Neuronal stem cell (in vitro differentiated cells): ENCODE measurements around the gene AP1S3.

Experiments used
- DNase-seq: peaks from one replicate; pipeline ENCODE4 v3.0.0-alpha.2; 2013; ENCODE audit warnings: low spot score
- H2AFZ ChIP-seq: one replicate; pipeline ENCODE4 v1.6.1; 2013; ENCODE audit warnings: mild to moderate bottlenecking, low read length, inconsistent platforms
- H2AK5ac ChIP-seq: 2 replicates; pipeline ENCODE4 v1.6.1; 2013; ENCODE audit warnings: low read depth, mild to moderate bottlenecking, inconsistent platforms, low read length, moderate library complexity, mixed read lengths
- H2BK120ac ChIP-seq: 2 replicates; pipeline ENCODE4 v1.6.1; 2013; ENCODE audit warnings: low read depth, mild to moderate bottlenecking, inconsistent platforms, low read length, moderate library complexity, mixed read lengths
- H2BK12ac ChIP-seq: one replicate; pipeline ENCODE4 v1.6.1; 2013; ENCODE audit warnings: low read length, inconsistent platforms
- H2BK15ac ChIP-seq: 2 replicates; pipeline ENCODE4 v1.6.1; 2013; ENCODE audit warnings: mild to moderate bottlenecking, low read length, inconsistent platforms, mixed read lengths
- H2BK5ac ChIP-seq: one replicate; pipeline ENCODE4 v1.6.1; 2013; ENCODE audit warnings: inconsistent platforms, mild to moderate bottlenecking, low read length, moderate library complexity
- H3K14ac ChIP-seq: one replicate; pipeline ENCODE4 v1.6.1; 2013; ENCODE audit warnings: low read length, inconsistent platforms
- H3K18ac ChIP-seq: 2 replicates; pipeline ENCODE4 v1.6.1; 2013; ENCODE audit warnings: low read length, inconsistent platforms
- H3K23ac ChIP-seq: 2 replicates; pipeline ENCODE4 v1.6.1; 2013; ENCODE audit warnings: low read depth, mild to moderate bottlenecking, mixed read lengths, low read length, inconsistent platforms; ENCODE audit not compliant: poor library complexity
- H3K27ac ChIP-seq: replicated peaks from 3 replicates; pipeline ENCODE4 v1.5.1; 2013; ENCODE audit warnings: low read length, inconsistent platforms
- H3K27me3 ChIP-seq, 3 experiments: 2 replicates each; pipeline ENCODE4 v1.6.1; 2013; ENCODE audit warnings: low read length in 3 of 3, mild to moderate bottlenecking in 2 of 3, inconsistent platforms in 1 of 3, low read depth in 1 of 3, mixed read lengths in 1 of 3, moderate library complexity in 1 of 3; ENCODE audit not compliant: control insufficient read depth in 3 of 3, insufficient read depth in 3 of 3
- H3K36me3 ChIP-seq, 2 donors: replicated peaks in 1 of 2; 2 replicates each; pipeline ENCODE4 v1.6.1; 2013; ENCODE audit warnings: low read length in 2 of 2; ENCODE audit not compliant: control insufficient read depth in 2 of 2, insufficient read depth in 2 of 2
- H3K4ac ChIP-seq: 2 replicates; pipeline ENCODE4 v1.6.1; 2013; ENCODE audit warnings: inconsistent platforms, mild to moderate bottlenecking, low read length, moderate library complexity
- H3K4me1 ChIP-seq, 2 donors: 1 replicate in 1 of 2; 2 replicates in 1 of 2; pipeline ENCODE4 v1.6.1; 2013; ENCODE audit warnings: low read length in 2 of 2, low read depth in 1 of 2; ENCODE audit not compliant: control insufficient read depth in 2 of 2, insufficient read depth in 1 of 2
- H3K4me2 ChIP-seq: one replicate; pipeline ENCODE4 v1.6.1; 2013; ENCODE audit warnings: mild to moderate bottlenecking, low read length, inconsistent platforms; ENCODE audit not compliant: insufficient read depth, poor library complexity, severe bottlenecking
- H3K4me3 ChIP-seq, 2 donors: 2 replicates each; pipeline ENCODE4 v1.5.1; 2013; ENCODE audit warnings: low read length in 2 of 2, mild to moderate bottlenecking in 2 of 2, inconsistent platforms in 1 of 2, moderate library complexity in 1 of 2
- H3K79me1 ChIP-seq: one replicate; pipeline ENCODE4 v1.6.1; 2013; ENCODE audit warnings: low read depth, mild to moderate bottlenecking, inconsistent platforms, low read length, moderate library complexity
- H3K9ac ChIP-seq: one replicate; pipeline ENCODE4 v1.6.1; 2013; ENCODE audit warnings: mild to moderate bottlenecking, low read depth, low read length, inconsistent platforms; ENCODE audit not compliant: poor library complexity
- H3K9me3 ChIP-seq, 2 donors: replicated peaks in 1 of 2; 2 replicates each; pipeline versions ENCODE3 to v1.6.1; 2013; ENCODE audit warnings: low read length in 2 of 2, mild to moderate bottlenecking in 2 of 2, inconsistent platforms in 1 of 2, low read depth in 1 of 2, mixed read lengths in 1 of 2, moderate library complexity in 1 of 2; ENCODE audit not compliant: control insufficient read depth in 2 of 2, insufficient read depth in 1 of 2
- H4K8ac ChIP-seq: one replicate; pipeline ENCODE4 v1.6.1; 2013; ENCODE audit warnings: low read depth, mild to moderate bottlenecking, inconsistent platforms, low read length, moderate library complexity
- H4K91ac ChIP-seq: one replicate; pipeline ENCODE4 v1.6.1; 2013; ENCODE audit warnings: low read length, low read depth, mild to moderate bottlenecking, inconsistent platforms; ENCODE audit not compliant: poor library complexity
- WGBS, 2 donors: extraction: QIAGEN DNeasy Blood & Tissue Kit; methylation state at CpG; one replicate each; pipeline ENCODE4 v1.1.7; 2013; ENCODE audit warnings: missing lambda C conversion rate in 2 of 2, mixed read lengths in 1 of 2; ENCODE audit not compliant: insufficient read length in 2 of 2, insufficient replicate concordance in 1 of 2; ENCODE audit errors: extremely low coverage in 2 of 2; 5-methylcytosine and 5-hydroxymethylcytosine counted together

AP1S3 gene

GRCh38 chr2:223811757-223812156 is 25.6 kb downstream of the AP1S3 start:
- Histone ChIP-seq H3K4me2 (no peak overlapping the region), H3K4ac (no peak overlapping the region), H2BK5ac (no peak overlapping the region), H4K91ac (no peak overlapping the region), H3K23ac (no peak overlapping the region), H2AK5ac (no peak overlapping the region), H3K27me3 (no peaks in the 10 kb centered on the region), H2BK15ac (no peak overlapping the region), H4K8ac (no peak overlapping the region), H2BK12ac (no peak overlapping the region), H3K18ac (no peak overlapping the region), H3K4me1 (no peaks in the 10 kb centered on the region), H3K79me1 (no peaks in the 10 kb centered on the region), H3K4me3 (no peak overlapping the region), H3K36me3 (no peaks in the 10 kb centered on the region), H3K9me3 (no peaks in the 10 kb centered on the region), H2BK120ac (no peak overlapping the region), H3K27ac (no peak overlapping the region), H3K9ac (no peak overlapping the region), H3K14ac (no peak overlapping the region), H2AFZ (no peak overlapping the region)
- no peak for DNase-seq
- WGBS, 2 donors, result no CpG with 5 or more reads among the region's 2 CpGs

- no peak overlapping the region for H3K23ac ChIP-seq
- no peak overlapping the region for H2AFZ ChIP-seq
- no peaks in the 10 kb centered on the region for H3K27me3 ChIP-seq
- WGBS, 2 donors, result no CpG with 5 or more reads among the region's 8 CpGs
- H3K4me3 ChIP-seq, result no peak overlapping the region
- no peak overlapping the region for H3K27ac ChIP-seq
- no peak overlapping the region for H3K14ac ChIP-seq
- no peaks in the 10 kb centered on the region for H3K79me1 ChIP-seq
- no peak overlapping the region for H2AK5ac ChIP-seq
- H4K91ac ChIP-seq, result no peak overlapping the region
- H2BK15ac ChIP-seq, result no peak overlapping the region
- H3K9ac ChIP-seq, result no peak overlapping the region
- no peak overlapping the region for H2BK5ac ChIP-seq
- H2BK120ac ChIP-seq, result no peak overlapping the region
- H3K4me1 ChIP-seq, result no peaks in the 10 kb centered on the region
- H2BK12ac ChIP-seq, result no peak overlapping the region
- no peaks in the 10 kb centered on the region for H3K36me3 ChIP-seq
- no peaks in the 10 kb centered on the region for H3K9me3 ChIP-seq
- no peak for DNase-seq
- no peak overlapping the region for H3K4ac ChIP-seq
- no peak overlapping the region for H3K18ac ChIP-seq
- H4K8ac ChIP-seq, result no peak overlapping the region
- no peak overlapping the region for H3K4me2 ChIP-seq
Observed at GRCh38 chr2:223805008-223805407, 32.4 kb downstream of the AP1S3 start.

- no peak overlapping the region for H3K14ac ChIP-seq
- no peak overlapping the region for H3K18ac ChIP-seq
- H2BK120ac ChIP-seq, result no peak overlapping the region
- no peak for DNase-seq
- WGBS, 2 donors, result no CpG with 5 or more reads among the region's 5 CpGs
- no peak overlapping the region for H3K27ac ChIP-seq
- H3K4me2 ChIP-seq, result no peak overlapping the region
- H3K4me1 ChIP-seq, result no peaks in the 10 kb centered on the region
- H4K91ac ChIP-seq, result no peak overlapping the region
- H3K79me1 ChIP-seq, result no peaks in the 10 kb centered on the region
- no peak overlapping the region for H3K4me3 ChIP-seq
- no peak overlapping the region for H3K23ac ChIP-seq
- H3K9me3 ChIP-seq, result no peaks in the 10 kb centered on the region
- H3K36me3 ChIP-seq, result no peaks in the 10 kb centered on the region
- no peak overlapping the region for H3K4ac ChIP-seq
- no peak overlapping the region for H2AK5ac ChIP-seq
- H3K9ac ChIP-seq, result no peak overlapping the region
- no peak overlapping the region for H2BK12ac ChIP-seq
- H2BK15ac ChIP-seq, result no peak overlapping the region
- no peak overlapping the region for H2AFZ ChIP-seq
- no peak overlapping the region for H4K8ac ChIP-seq
- H3K27me3 ChIP-seq, result no peaks in the 10 kb centered on the region
- H2BK5ac ChIP-seq, result no peak overlapping the region
Observed at GRCh38 chr2:223801736-223802135, 35.6 kb downstream of the AP1S3 start.

GRCh38 chr2:223800908-223801307 is 36.5 kb downstream of the AP1S3 start:
- no peaks in the 10 kb centered on the region for H3K79me1 ChIP-seq
- no peak overlapping the region for H2AK5ac ChIP-seq
- no peaks in the 10 kb centered on the region for H3K4me1 ChIP-seq
- no peak overlapping the region for H3K23ac ChIP-seq
- H4K8ac ChIP-seq, result no peak overlapping the region
- H3K9ac ChIP-seq, result no peak overlapping the region
- H2BK12ac ChIP-seq, result no peak overlapping the region
- H2BK120ac ChIP-seq, result no peak overlapping the region
- H2BK15ac ChIP-seq, result no peak overlapping the region
- H3K9me3 ChIP-seq, result no peaks in the 10 kb centered on the region
- H3K4ac ChIP-seq, result no peak overlapping the region
- no peaks in the 10 kb centered on the region for H3K27me3 ChIP-seq
- H3K27ac ChIP-seq, result no peak overlapping the region
- no CpG with 5 or more reads among the region's 4 CpGs for WGBS, 2 donors
- no peak overlapping the region for H4K91ac ChIP-seq
- DNase-seq, result no peak
- H3K14ac ChIP-seq, result no peak overlapping the region
- H3K18ac ChIP-seq, result no peak overlapping the region
- no peak overlapping the region for H3K4me3 ChIP-seq
- H2AFZ ChIP-seq, result no peak overlapping the region
- no peaks in the 10 kb centered on the region for H3K36me3 ChIP-seq
- no peak overlapping the region for H3K4me2 ChIP-seq
- no peak overlapping the region for H2BK5ac ChIP-seq
